CD14-positive monocyte (primary cell): ENCODE measurements around the gene MCC. TPM values are rescaled to one million over a fixed set of nuclear protein-coding genes. Genes with fewer than 3 reads are reported as not detected.

ENCODE experiments used
- DNase-seq, 3 donors: peaks; one replicate each; pipeline ENCODE4 v3.0.0-alpha.2; 2011 to 2022
- H2AFZ ChIP-seq: 2 replicates; pipeline ENCODE4 v1.6.0; 2012; ENCODE audit warnings: mild to moderate bottlenecking, low read depth, low read length, inconsistent platforms; ENCODE audit not compliant: insufficient read depth, poor library complexity, severe bottlenecking
- H3K27ac ChIP-seq, 2 donors: 1 replicate in 1 of 2; 2 replicates in 1 of 2; pipeline ENCODE4 v1.5.1; 2012 to 2013; ENCODE audit warnings: low read length in 2 of 2, control low read depth in 1 of 2, inconsistent platforms in 1 of 2, low read depth in 1 of 2, mild to moderate bottlenecking in 1 of 2
- H3K27me3 ChIP-seq, 2 donors: one replicate each; pipeline versions ENCODE4 v1.6.0 to v1.6.1; 2011 to 2013; ENCODE audit warnings: low read length in 2 of 2; ENCODE audit not compliant: control insufficient read depth in 2 of 2, insufficient read depth in 2 of 2
- H3K36me3 ChIP-seq, 2 donors: replicated peaks in 1 of 2; 1 replicate in 1 of 2; 2 replicates in 1 of 2; pipeline versions ENCODE4 v1.5.1 to v1.6.1; 2012 to 2013; ENCODE audit warnings: low read length in 2 of 2, control low read depth in 1 of 2, inconsistent platforms in 1 of 2, mild to moderate bottlenecking in 1 of 2; ENCODE audit not compliant: insufficient read depth in 2 of 2, control insufficient read depth in 1 of 2
- H3K4me1 ChIP-seq, 2 donors: 1 replicate in 1 of 2; 2 replicates in 1 of 2; pipeline versions ENCODE4 v1.5.1 to v1.6.1; 2012 to 2013; ENCODE audit warnings: low read length in 2 of 2, control low read depth in 1 of 2, inconsistent platforms in 1 of 2, mild to moderate bottlenecking in 1 of 2, moderate library complexity in 1 of 2; ENCODE audit not compliant: insufficient read depth in 2 of 2, control insufficient read depth in 1 of 2
- H3K4me2 ChIP-seq: replicated peaks from 2 replicates; pipeline ENCODE3; 2012; ENCODE audit warnings: low read length, moderate library complexity, mild to moderate bottlenecking; ENCODE audit not compliant: poor library complexity, severe bottlenecking; ENCODE audit errors: extremely low read depth
- H3K4me3 ChIP-seq, 3 experiments: fragments of 200-600 bp in 1 of 3; sonication (generic) in 1 of 3; replicated peaks in 1 of 3; 1 replicate in 2 of 3; 2 replicates in 1 of 3; pipeline ENCODE4 v1.5.1; 2011 to 2013; ENCODE audit warnings: low read length in 3 of 3, mild to moderate bottlenecking in 3 of 3, control low read depth in 2 of 3, low read depth in 2 of 3, inconsistent platforms in 1 of 3, moderate library complexity in 1 of 3
- H3K79me2 ChIP-seq: 2 replicates; pipeline ENCODE4 v1.6.0; 2012; ENCODE audit warnings: mild to moderate bottlenecking, control low read depth, inconsistent platforms, low read length, moderate library complexity; ENCODE audit not compliant: insufficient read depth
- H3K9ac ChIP-seq: 2 replicates; pipeline ENCODE4 v1.6.0; 2017; ENCODE audit warnings: low read length, mild to moderate bottlenecking; ENCODE audit not compliant: insufficient read depth, poor library complexity, severe bottlenecking
- H3K9me3 ChIP-seq, 2 donors: replicated peaks in 1 of 2; 1 replicate in 1 of 2; 2 replicates in 1 of 2; pipeline versions ENCODE4 v1.5.1 to v1.6.1; 2012 to 2013; ENCODE audit warnings: low read length in 2 of 2, control low read depth in 1 of 2; ENCODE audit not compliant: control insufficient read depth in 1 of 2, insufficient read depth in 1 of 2
- H4K20me1 ChIP-seq: 2 replicates; pipeline ENCODE4 v1.6.0; 2012; ENCODE audit warnings: mild to moderate bottlenecking, low read length, control low read depth, moderate library complexity; ENCODE audit not compliant: insufficient read depth
- H3K27ac Mint-ChIP-seq, 7 donors: one replicate each; pipeline ENCODE4 v1.8.0; 2020; ENCODE audit warnings: mild to moderate bottlenecking in 7 of 7, mixed read lengths in 7 of 7, moderate library complexity in 6 of 7, inconsistent platforms in 2 of 7
- H3K27me3 Mint-ChIP-seq, 3 donors: one replicate each; pipeline ENCODE4 v1.8.0; 2021 to 2022; ENCODE audit warnings: low read depth in 3 of 3, mild to moderate bottlenecking in 3 of 3, mixed read lengths in 3 of 3, moderate library complexity in 3 of 3, inconsistent platforms in 1 of 3
- H3K36me3 Mint-ChIP-seq, 2 donors: one replicate each; pipeline ENCODE4 v1.8.0; 2020; ENCODE audit warnings: mixed read lengths in 2 of 2, inconsistent platforms in 1 of 2, mild to moderate bottlenecking in 1 of 2
- H3K4me1 Mint-ChIP-seq: one replicate; pipeline ENCODE4 v1.8.0; 2020; ENCODE audit warnings: mild to moderate bottlenecking, mixed read lengths
- H3K4me3 Mint-ChIP-seq, 2 donors: one replicate each; pipeline ENCODE4 v1.8.0; 2020; ENCODE audit warnings: mild to moderate bottlenecking in 2 of 2, mixed read lengths in 2 of 2, moderate library complexity in 1 of 2
- H3K9me3 Mint-ChIP-seq, 7 donors: one replicate each; pipeline ENCODE4 v1.8.0; 2020 to 2022; ENCODE audit warnings: mixed read lengths in 7 of 7, mild to moderate bottlenecking in 6 of 7, moderate library complexity in 6 of 7, inconsistent platforms in 2 of 7
- WGBS: methylation state at CpG from one replicate; pipeline ENCODE4 v1.1.5; 2013; ENCODE audit warnings: missing lambda C conversion rate; ENCODE audit not compliant: insufficient coverage; 5-methylcytosine and 5-hydroxymethylcytosine counted together
- intact Hi-C, 2 donors: fragments of 100-400 bp; cut with micrococcal nuclease; formaldehyde crosslinking; loops; one replicate each; pipeline versions ENCODE4 v1.15.0 to v1.15.1; 2023
- polyA plus RNA-seq, 3 donors: library from polyadenylated mRNA; depleted of rRNA in 1 of 3; unstranded in 2 of 3; stranded (reverse) in 1 of 3; fragments of 300-500 nt in 2 of 3; fragments of >200 nt in 1 of 3; fragmentation: Illumina TruSeq in 2 of 3; gene quantifications; 1 replicate in 2 of 3; 2 replicates in 1 of 3; pipeline ENCODE4 v1.2.3, GENCODE V29; 2012 to 2021
- TF ChIP-seq, protein P1 (sequence below): fragments of 200-600 bp; IDR thresholded peaks from one replicate; pipeline ENCODE4 v1.8.0; 2022; ENCODE audit warnings: antibody characterized with exemption, mild to moderate bottlenecking

MCC gene
- polyA plus RNA-seq, 3 donors, result 0.09 TPM; not detected in 2

DNA sequence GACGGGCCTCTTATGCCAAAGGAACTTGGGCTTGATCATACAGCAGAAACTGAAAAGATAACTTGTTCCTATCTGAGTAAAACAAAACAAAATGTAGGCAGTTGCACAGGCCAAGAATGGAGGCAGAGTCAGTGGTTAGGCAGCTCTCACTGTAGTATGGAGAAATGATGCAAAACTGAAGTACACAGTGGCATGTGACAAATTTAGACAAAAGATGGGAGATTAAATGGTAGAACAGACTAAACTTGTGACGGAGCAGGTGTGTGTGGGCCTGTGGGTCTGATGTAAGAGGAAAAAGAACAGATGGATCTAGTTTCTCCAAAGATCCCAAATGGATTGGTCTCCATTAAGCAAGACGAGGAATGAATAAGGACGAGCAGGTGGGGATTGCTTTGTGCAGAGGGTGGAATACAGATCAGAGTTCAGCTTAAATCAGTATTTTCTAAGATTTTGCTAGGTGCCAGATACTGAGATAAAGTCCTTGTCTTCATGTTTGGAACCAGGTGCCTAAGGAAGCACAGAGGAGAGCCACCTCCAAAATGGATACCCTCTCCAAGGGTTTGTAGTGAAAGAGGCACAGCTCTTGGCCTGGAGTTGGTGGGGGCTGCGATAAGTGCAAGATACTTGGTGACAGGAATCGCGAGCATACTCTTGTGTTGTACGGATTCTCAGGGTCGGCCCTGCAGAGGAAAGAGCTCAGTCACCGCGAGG lies 512.4 kb downstream of the MCC start:
- H3K4me3 Mint-ChIP-seq, result peak overlapping the region; percentile 95 to 100
- peak overlapping the region; percentile 77 to 96 (median 85) for H3K27ac Mint-ChIP-seq
- H3K9me3 ChIP-seq, result no peaks in the 10 kb centered on the region
- H3K36me3 ChIP-seq, result peaks cover 0 to 3% of the 10 kb centered on the region in 2 donors
- WGBS, result 31% methylated on average over 10 of the region's 11 CpGs
- H3K36me3 Mint-ChIP-seq, result peaks cover 3 to 6% of the 10 kb centered on the region in 2 donors
- H3K27ac ChIP-seq, result peak overlapping the region; percentile 87 to 91
- H3K27me3 ChIP-seq, result no peaks in the 10 kb centered on the region
- peak overlapping the region; percentile 88 for H3K9ac ChIP-seq
- H3K4me3 ChIP-seq, result peak overlapping the region; percentile 48 to 91 (median 70)
- H3K4me1 ChIP-seq, result peaks cover 15 to 34% of the 10 kb centered on the region in 2 donors
- TF ChIP-seq, protein P1, sequence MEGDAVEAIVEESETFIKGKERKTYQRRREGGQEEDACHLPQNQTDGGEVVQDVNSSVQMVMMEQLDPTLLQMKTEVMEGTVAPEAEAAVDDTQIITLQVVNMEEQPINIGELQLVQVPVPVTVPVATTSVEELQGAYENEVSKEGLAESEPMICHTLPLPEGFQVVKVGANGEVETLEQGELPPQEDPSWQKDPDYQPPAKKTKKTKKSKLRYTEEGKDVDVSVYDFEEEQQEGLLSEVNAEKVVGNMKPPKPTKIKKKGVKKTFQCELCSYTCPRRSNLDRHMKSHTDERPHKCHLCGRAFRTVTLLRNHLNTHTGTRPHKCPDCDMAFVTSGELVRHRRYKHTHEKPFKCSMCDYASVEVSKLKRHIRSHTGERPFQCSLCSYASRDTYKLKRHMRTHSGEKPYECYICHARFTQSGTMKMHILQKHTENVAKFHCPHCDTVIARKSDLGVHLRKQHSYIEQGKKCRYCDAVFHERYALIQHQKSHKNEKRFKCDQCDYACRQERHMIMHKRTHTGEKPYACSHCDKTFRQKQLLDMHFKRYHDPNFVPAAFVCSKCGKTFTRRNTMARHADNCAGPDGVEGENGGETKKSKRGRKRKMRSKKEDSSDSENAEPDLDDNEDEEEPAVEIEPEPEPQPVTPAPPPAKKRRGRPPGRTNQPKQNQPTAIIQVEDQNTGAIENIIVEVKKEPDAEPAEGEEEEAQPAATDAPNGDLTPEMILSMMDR, result no peak
- H4K20me1 ChIP-seq, result peaks cover 39% of the 10 kb centered on the region
- H3K4me1 Mint-ChIP-seq, result peaks cover 37% of the 10 kb centered on the region
- H3K9me3 Mint-ChIP-seq, result no peaks in the 10 kb centered on the region
- intact Hi-C loops, result loop anchor here in 1 of 2 donors (5.0 kb wide), 2 partner anchors 54 to 114 kb away; partner anchors contain the start of genes REEP5 and SRP19
- H2AFZ ChIP-seq, result peak overlapping the region; percentile 91
- no peak for DNase-seq
- peak overlapping the region; percentile 86 for H3K4me2 ChIP-seq
- peaks cover 0 to 4% (median 0%) of the 10 kb centered on the region in 3 donors for H3K27me3 Mint-ChIP-seq
- peaks cover 43% of the 10 kb centered on the region for H3K79me2 ChIP-seq

- Histone ChIP-seq H4K20me1 (peaks cover 30% of the 10 kb centered on the region), H3K4me3 (no peak overlapping the region), H3K27me3 (no peaks in the 10 kb centered on the region), H3K4me2 (no peak overlapping the region), H3K4me1 (peaks cover 18 to 32% of the 10 kb centered on the region in 2 donors), H3K9me3 (no peaks in the 10 kb centered on the region), H2AFZ (no peak overlapping the region), H3K36me3 (no peaks in the 10 kb centered on the region), H3K27ac (no peak overlapping the region), H3K9ac (no peak overlapping the region), H3K79me2 (peaks cover 33% of the 10 kb centered on the region)
- DNase-seq, result no peak
- Mint-ChIP-seq H3K4me3 (no peak overlapping the region), H3K36me3 (peaks cover 0 to 2% of the 10 kb centered on the region in 2 donors), H3K4me1 (peaks cover 32% of the 10 kb centered on the region), H3K27ac (no peak overlapping the region), H3K27me3 (peaks cover 0 to 4% (median 0%) of the 10 kb centered on the region in 3 donors), H3K9me3 (no peaks in the 10 kb centered on the region)
- WGBS, result 100% methylated on average over 1 of the region's 1 CpG
- intact Hi-C loops, result loop anchor here in 1 of 2 donors (5.0 kb wide), 2 partner anchors 53 to 113 kb away; partner anchors contain the start of genes REEP5 and SRP19
- TF ChIP-seq, protein P1, result no peak
These were observed 513.4 kb downstream of the MCC start for GRCh38 chr5:112974901-112975300.
